Activated CD4-positive, alpha-beta T cell treated with anti-CD3 and anti-CD28 coated beads, Interleukin-2, amount 50 U/mL, for 1 hour (primary cell): ENCODE results near the gene MEF2A.

Experiments used
- DNase-seq: peaks from one replicate; pipeline ENCODE4 v3.0.0-alpha.2; 2020

The MEF2A gene

GRCh38 chr15:99606646-99607045 is 40.9 kb downstream of the MEF2A start:
- DNase-seq: no peak

DNA sequence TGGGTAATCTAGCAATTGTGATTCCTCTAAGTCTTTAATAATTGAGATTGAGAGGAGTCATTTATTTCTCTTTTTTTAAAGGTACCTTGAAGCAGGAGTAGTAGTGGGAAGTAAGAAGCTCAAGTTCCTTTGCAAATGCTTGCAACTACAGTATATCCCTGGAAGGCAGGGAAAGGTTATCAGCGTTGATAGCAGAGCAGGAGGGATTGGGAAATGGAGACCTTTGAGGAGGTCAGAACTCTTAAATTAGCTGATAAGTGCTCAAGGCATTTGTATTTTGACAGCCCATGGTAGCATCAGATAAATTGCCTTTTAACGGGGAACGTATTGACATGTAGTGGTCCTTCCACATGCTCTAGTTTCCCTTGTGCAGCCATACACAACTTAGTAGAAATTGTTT is 47.7 kb downstream of the MEF2A start:
- no peak for DNase-seq

DNA sequence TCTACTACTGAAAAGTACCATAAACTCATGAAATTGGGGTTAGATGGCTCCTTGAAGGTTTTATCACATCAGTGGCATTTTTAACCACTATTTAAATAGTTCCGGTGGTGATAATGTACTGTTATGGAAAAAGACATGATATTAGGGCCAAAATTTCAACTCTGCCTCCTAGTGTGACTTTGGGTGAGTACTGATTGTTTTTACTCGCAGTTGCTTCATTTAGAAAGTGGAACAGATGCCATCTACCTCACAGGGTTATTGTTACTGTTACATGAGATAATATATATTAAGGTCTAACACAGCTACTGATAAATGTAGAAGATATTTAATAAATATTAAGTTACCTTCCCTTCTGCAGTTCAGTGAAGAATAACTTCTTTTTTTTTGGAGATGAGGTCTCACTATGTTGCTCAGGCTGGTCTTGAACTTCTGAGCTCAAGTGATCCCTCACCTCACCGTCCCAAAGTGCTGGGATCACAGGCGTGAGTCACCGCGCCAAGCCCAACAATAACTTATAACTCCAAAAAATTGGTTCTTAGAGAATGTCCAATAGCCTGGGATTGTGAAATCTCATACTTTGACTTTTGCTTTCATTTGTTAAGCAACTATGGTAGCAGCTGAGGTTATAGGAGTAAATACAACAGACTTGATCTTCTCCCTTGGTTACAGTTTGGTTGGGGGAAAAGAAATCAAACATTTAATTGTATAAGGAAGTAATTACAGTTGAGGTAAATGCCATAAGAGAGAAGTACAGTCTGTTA is 48.3 kb downstream of the MEF2A start:
- DNase-seq: no peak

GRCh38 chr15:99614749-99615288 is 49.0 kb downstream of the MEF2A start:
- DNase-seq: no peak

GRCh38 chr15:99615460-99615859 is 49.7 kb downstream of the MEF2A start:
- DNase-seq: no peak

DNA sequence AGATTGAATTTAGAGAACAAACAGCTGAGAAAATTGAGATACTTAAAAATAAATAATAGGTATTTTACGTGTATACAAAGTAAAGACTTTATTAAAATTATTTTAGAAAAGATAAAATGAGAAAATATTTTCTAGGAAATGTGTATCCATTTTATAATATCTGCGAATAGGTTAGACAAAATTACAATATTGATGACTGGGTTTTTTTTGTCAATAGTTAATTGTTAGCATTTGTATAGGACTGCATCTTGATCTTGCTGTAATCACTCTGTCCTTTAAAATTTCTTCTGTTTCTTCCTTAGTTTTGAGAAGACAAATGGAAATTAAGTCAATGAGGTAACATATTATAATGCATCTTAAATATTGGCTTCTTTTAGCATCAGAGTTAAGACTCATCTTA is 50.3 kb downstream of the MEF2A start:
- DNase-seq: no peak

- DNase-seq: no peak
Observed at GRCh38 chr15:99616773-99617342, 51.1 kb downstream of the MEF2A start.

GRCh38 chr15:99618941-99619411 is 53.2 kb downstream of the MEF2A start:
- no peak for DNase-seq

GRCh38 chr15:99619712-99620111 is 53.9 kb downstream of the MEF2A start:
- DNase-seq: no peak

DNA sequence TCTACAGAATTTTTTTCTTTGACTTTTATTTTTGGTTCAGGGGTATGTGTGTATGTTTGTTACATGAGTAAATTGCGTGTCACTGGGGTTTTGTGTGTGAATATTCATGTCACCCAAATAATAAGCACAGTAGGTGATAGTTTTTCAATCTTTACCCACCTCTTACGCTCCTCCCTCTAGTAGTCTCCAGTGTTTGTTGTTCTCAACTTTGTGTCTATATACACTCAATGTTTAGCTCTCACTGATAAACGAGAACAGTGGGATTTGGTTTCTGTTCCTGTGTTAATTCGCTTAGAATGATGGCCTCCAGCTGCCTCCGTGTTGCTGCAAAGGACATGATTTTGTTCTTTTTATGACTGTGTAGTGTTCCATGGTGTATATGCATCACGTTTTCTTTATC is 54.4 kb downstream of the MEF2A start:
- DNase-seq: no peak

GRCh38 chr15:99621767-99622166 is 56.0 kb downstream of the MEF2A start:
- no peak for DNase-seq

- DNase-seq: no peak
Observed at GRCh38 chr15:99628374-99629001, 62.7 kb downstream of the MEF2A start.

GRCh38 chr15:99630607-99631131 is 64.9 kb downstream of the MEF2A start:
- no peak for DNase-seq

DNA sequence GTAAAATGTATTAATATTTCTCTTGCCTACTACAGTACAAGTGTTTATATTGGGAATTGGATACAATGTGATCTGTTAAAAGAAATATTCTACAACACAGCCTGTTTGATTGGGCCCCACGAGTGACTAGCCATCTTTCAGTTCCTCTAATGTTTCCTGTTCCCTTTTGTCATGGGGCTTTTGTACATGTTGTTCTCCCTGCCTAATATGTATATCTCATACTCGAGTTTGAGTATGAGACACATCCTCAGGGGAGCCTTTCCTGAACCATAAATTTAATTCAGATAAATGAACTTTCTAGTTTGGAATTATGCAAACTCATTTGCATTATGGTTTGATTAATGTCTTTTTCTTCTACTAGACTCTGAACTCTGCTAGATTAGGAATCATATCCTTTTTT is 65.5 kb downstream of the MEF2A start:
- no peak for DNase-seq

- DNase-seq: no peak
Observed at GRCh38 chr15:99632521-99632920, 66.7 kb downstream of the MEF2A start.

DNA sequence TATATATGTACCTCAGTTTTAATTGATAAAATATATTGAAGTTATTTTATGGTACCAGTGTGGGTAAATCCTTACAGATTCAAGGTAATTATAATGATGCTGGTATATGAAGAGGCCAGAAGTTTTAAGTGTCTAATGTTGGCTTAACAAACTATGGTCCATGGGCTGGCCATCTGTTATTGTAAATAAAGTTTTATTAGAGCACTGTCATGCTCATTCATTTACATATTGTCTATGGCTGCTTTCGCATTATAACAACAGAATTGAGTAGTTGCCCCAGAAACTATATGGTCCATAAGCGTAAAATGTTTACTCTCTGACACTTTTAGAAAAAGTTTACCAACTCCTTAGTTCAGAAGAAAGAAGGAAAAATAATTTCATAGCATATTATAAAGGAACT is 67.9 kb downstream of the MEF2A start:
- DNase-seq: no peak

DNA sequence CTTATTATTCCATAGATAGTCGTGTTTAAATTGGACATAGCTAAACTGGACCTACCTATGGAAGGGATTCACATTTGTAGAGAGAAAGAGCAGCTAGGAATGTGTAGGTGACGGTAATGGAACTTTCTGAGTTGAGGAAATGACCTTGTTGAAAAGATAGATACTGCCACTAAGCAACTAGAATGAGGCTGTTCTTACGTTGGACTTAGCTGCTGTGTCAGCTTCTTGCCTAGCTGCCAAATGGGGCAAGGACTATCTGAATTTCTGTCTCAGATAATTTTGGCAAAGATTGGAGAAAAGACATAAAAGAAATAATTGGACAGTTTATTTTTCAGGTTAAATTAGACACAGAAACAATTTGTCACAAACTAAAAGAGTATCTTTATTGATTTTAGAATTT is 68.8 kb downstream of the MEF2A start:
- DNase-seq: no peak

DNA sequence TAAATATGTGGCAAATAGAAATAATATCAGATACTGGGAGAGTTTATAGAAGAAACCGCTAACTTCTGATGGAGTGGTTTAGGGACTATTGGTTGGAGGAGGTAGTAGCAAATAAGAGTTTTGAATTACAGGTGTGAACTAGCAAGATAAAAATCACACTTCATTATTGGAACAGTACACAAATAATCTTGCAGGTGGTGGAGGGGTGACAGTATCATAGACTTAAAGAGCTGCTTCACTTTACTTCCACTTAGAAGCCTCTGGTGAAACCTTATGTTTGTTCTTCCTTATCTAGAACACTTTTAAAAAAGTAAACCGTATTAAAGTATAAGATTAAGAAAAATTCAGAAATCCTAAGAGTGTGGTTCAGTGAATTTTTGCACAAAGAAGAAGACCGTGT is 69.4 kb downstream of the MEF2A start:
- DNase-seq: no peak

GRCh38 chr15:99635794-99636193 is 70.0 kb downstream of the MEF2A start:
- no peak for DNase-seq

GRCh38 chr15:99644913-99645542 is 79.2 kb downstream of the MEF2A start:
- no peak for DNase-seq

GRCh38 chr15:99645543-99645935 is 79.8 kb downstream of the MEF2A start:
- DNase-seq: no peak

GRCh38 chr15:99645951-99646350 is 80.2 kb downstream of the MEF2A start:
- no peak for DNase-seq
